Esophagus muscularis mucosa (tissue), 4 donors: Measurements from ENCODE around the gene ZBTB17. TPM values are rescaled to one million over a fixed set of nuclear protein-coding genes. Genes with fewer than 3 reads are reported as not detected.

Experiments used
- DNase-seq: peaks from one replicate; pipeline ENCODE4 v3.0.0-alpha.2; 2017; ENCODE audit errors: extremely low spot score
- H3K27ac ChIP-seq, 4 donors: fragments of 200-600 bp; sonication (generic); replicated peaks in 1 of 4; 1 replicate in 3 of 4; 2 replicates in 1 of 4; pipeline ENCODE4 v1.5.1; 2016 to 2019; ENCODE audit warnings: mild to moderate bottlenecking in 1 of 4
- H3K27me3 ChIP-seq, 4 donors: fragments of 200-600 bp; sonication (generic); one replicate each; pipeline versions ENCODE4 v1.5.1 to v1.6.0; 2016 to 2019
- H3K36me3 ChIP-seq, 4 donors: fragments of 200-600 bp; sonication (generic); one replicate each; pipeline ENCODE4 v1.5.1; 2016 to 2019
- H3K4me1 ChIP-seq, 4 donors: fragments of 200-600 bp; sonication (generic); one replicate each; pipeline ENCODE4 v1.5.1; 2016 to 2019
- H3K4me3 ChIP-seq, 4 donors: fragments of 200-600 bp; sonication (generic); 1 replicate in 2 of 4; 2 replicates in 2 of 4; pipeline ENCODE4 v1.5.1; 2016 to 2019; ENCODE audit warnings: mild to moderate bottlenecking in 4 of 4, moderate library complexity in 1 of 4
- H3K9me3 ChIP-seq, 4 donors: fragments of 200-600 bp; sonication (generic); 1 replicate in 3 of 4; 2 replicates in 1 of 4; pipeline ENCODE4 v1.5.1; 2016 to 2019
- EP300 ChIP-seq: sonication (generic); formaldehyde crosslinking; IDR thresholded peaks from one replicate; pipeline ENCODE4 v1.6.1; 2017; ENCODE audit warnings: antibody characterized with exemption
- POLR2A ChIP-seq: fragments of 450-650 bp; IDR thresholded peaks from one replicate; pipeline ENCODE4 v1.6.1; 2017; ENCODE audit warnings: antibody characterized with exemption, moderate library complexity, mild to moderate bottlenecking, low read depth
- POLR2AphosphoS5 ChIP-seq, 2 donors: sonication (generic); formaldehyde crosslinking; IDR thresholded peaks; one replicate each; pipeline ENCODE4 v1.6.1; 2017; ENCODE audit warnings: antibody characterized with exemption in 2 of 2
- WGBS: methylation state at CpG from one replicate; pipeline ENCODE4 v1.1.5; 2018; 5-methylcytosine and 5-hydroxymethylcytosine counted together
- intact Hi-C: fragments of 100-400 bp; cut with DNase I; formaldehyde crosslinking; loops from one replicate; pipeline ENCODE4 v1.15.1; 2023
- total RNA-seq, 4 donors: library from RNA; depleted of rRNA; stranded (reverse); fragments of >200 nt; gene quantifications; one replicate each; pipeline versions ENCODE4 v1.1.0 to v1.2.1, GENCODE V29; 2016
- TF ChIP-seq, protein P1 (sequence below), 3 experiments: fragments of 200-600 bp in 2 of 3; fragments of 450-650 bp in 1 of 3; sonication (generic) in 2 of 3; IDR thresholded peaks; one replicate each; pipeline ENCODE4 v1.5.1; 2017 to 2019; ENCODE audit warnings: antibody characterized with exemption in 3 of 3, mild to moderate bottlenecking in 2 of 3, moderate library complexity in 1 of 3

ZBTB17 gene
- total RNA-seq, 4 donors from 2014 or later: 29.5 to 40.8 (median 34.6) TPM

GRCh38 chr1:15963968-15964648 lies 11.8 kb downstream of the ZBTB17 start:
- TF ChIP-seq EP300 (no peak), POLR2A (no peak), POLR2AphosphoS5 (IDR thresholded peaks at IDR 0.05) (no peak)
- TF ChIP-seq, protein P1, sequence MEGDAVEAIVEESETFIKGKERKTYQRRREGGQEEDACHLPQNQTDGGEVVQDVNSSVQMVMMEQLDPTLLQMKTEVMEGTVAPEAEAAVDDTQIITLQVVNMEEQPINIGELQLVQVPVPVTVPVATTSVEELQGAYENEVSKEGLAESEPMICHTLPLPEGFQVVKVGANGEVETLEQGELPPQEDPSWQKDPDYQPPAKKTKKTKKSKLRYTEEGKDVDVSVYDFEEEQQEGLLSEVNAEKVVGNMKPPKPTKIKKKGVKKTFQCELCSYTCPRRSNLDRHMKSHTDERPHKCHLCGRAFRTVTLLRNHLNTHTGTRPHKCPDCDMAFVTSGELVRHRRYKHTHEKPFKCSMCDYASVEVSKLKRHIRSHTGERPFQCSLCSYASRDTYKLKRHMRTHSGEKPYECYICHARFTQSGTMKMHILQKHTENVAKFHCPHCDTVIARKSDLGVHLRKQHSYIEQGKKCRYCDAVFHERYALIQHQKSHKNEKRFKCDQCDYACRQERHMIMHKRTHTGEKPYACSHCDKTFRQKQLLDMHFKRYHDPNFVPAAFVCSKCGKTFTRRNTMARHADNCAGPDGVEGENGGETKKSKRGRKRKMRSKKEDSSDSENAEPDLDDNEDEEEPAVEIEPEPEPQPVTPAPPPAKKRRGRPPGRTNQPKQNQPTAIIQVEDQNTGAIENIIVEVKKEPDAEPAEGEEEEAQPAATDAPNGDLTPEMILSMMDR (IDR thresholded peaks at IDR 0.05): no peak
- intact Hi-C loops: no loop called here
- H3K4me1 ChIP-seq: peaks cover 19 to 78% (median 69%) of the 10 kb centered on the region in 4 donors

GRCh38 chr1:15963363-15963967 lies 12.4 kb downstream of the ZBTB17 start:
- H3K4me3 ChIP-seq: no peak overlapping the region
- H3K27ac ChIP-seq: peak overlapping the region in 3 of 4 donors; percentile 14 to 44 (median 41)
- peaks cover 0 to 10% (median under 1%) of the 10 kb centered on the region in 4 donors for H3K36me3 ChIP-seq
- H3K9me3 ChIP-seq: no peaks in the 10 kb centered on the region
- no peaks in the 10 kb centered on the region for H3K27me3 ChIP-seq
- H3K4me1 ChIP-seq: peaks cover 26 to 84% (median 75%) of the 10 kb centered on the region in 4 donors
- intact Hi-C loops: no loop called here
- no peak for DNase-seq
- TF ChIP-seq POLR2AphosphoS5 (IDR thresholded peaks at IDR 0.05): no peak
- TF ChIP-seq EP300: no peak
- no peak for TF ChIP-seq POLR2A

More at GRCh38 chr1:15963968-15964648, 11.8 kb downstream of the ZBTB17 start:
- DNase-seq: no peak
- 75% methylated on average over 10 of the region's 10 CpGs for WGBS
- H3K36me3 ChIP-seq: peaks cover 0 to 16% (median 6%) of the 10 kb centered on the region in 4 donors
- no peak overlapping the region for H3K4me3 ChIP-seq
- peak overlapping the region in 3 of 4 donors; percentile 20 to 44 (median 22) for H3K27ac ChIP-seq
- no peaks in the 10 kb centered on the region for H3K9me3 ChIP-seq
- H3K27me3 ChIP-seq: no peaks in the 10 kb centered on the region

GRCh38 chr1:15962671-15963362 lies 13.1 kb downstream of the ZBTB17 start:
- TF ChIP-seq, protein P1 (IDR thresholded peaks at IDR 0.05): no peak
- TF ChIP-seq POLR2A (no peak), EP300 (no peak), POLR2AphosphoS5 (IDR thresholded peaks at IDR 0.05) (no peak)
- no peak overlapping the region for H3K4me3 ChIP-seq
- no peaks in the 10 kb centered on the region for H3K27me3 ChIP-seq
- peaks cover 0 to 3% (median 0%) of the 10 kb centered on the region in 4 donors for H3K36me3 ChIP-seq
- peaks cover 31 to 84% (median 79%) of the 10 kb centered on the region in 4 donors for H3K4me1 ChIP-seq
- H3K9me3 ChIP-seq: no peaks in the 10 kb centered on the region
- DNase-seq: no peak
- intact Hi-C loops: no loop called here
- 88% methylated on average over 8 of the region's 8 CpGs for WGBS
- peak overlapping the region in 3 of 4 donors; percentile 14 to 44 (median 41) for H3K27ac ChIP-seq

GRCh38 chr1:15962176-15962575 lies 13.7 kb downstream of the ZBTB17 start:
- Histone ChIP-seq H3K9me3 (no peaks in the 10 kb centered on the region), H3K4me3 (no peak overlapping the region), H3K36me3 (peaks cover 0 to 7% (median 2%) of the 10 kb centered on the region in 4 donors), H3K4me1 (peaks cover 31 to 89% (median 80%) of the 10 kb centered on the region in 4 donors), H3K27me3 (no peaks in the 10 kb centered on the region), H3K27ac (no peak overlapping the region)
- 89% methylated on average over 6 of the region's 6 CpGs for WGBS
- DNase-seq: no peak
- intact Hi-C loops: no loop called here
- TF ChIP-seq POLR2A (no peak), EP300 (no peak), POLR2AphosphoS5 (IDR thresholded peaks at IDR 0.05) (no peak)
- TF ChIP-seq, protein P1 (IDR thresholded peaks at IDR 0.05): peak in 1 of 3 experiments; percentile 3

DNA sequence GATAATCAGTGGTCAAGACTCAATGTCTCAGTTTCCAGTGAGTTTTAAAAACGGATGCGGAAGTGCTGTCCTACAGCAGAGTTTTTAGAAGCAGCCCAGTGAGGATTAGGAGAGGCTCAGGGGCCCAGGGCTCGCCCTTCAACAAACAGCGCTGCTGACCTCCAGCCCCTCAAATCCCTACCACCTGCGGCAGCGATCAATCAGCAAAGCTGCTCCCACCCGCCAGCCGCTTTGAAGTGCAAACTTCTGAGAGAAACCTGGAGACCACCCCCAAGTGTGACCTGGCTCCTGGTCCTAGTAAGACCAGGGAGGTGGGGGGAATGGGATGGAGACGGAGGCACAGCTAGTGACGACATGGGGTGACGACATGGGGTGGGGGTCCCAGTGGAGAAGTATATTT lies 14.4 kb downstream of the ZBTB17 start:
- 86% methylated on average over 11 of the region's 11 CpGs for WGBS
- intact Hi-C loops: no loop called here
- TF ChIP-seq EP300 (no peak), POLR2AphosphoS5 (IDR thresholded peaks at IDR 0.05) (no peak), POLR2A (no peak)
- TF ChIP-seq, protein P1 (IDR thresholded peaks at IDR 0.05): no peak
- DNase-seq: no peak
- Histone ChIP-seq H3K27me3 (no peaks in the 10 kb centered on the region), H3K4me3 (no peak overlapping the region), H3K9me3 (no peaks in the 10 kb centered on the region), H3K4me1 (peaks cover 31 to 86% (median 74%) of the 10 kb centered on the region in 4 donors), H3K36me3 (peaks cover 0 to 5% (median 2%) of the 10 kb centered on the region in 4 donors), H3K27ac (no peak overlapping the region)
